Skeletal muscle satellite cell (primary cell): ENCODE data around the gene SORBS1.

Experiments
- H3K27me3 ChIP-seq: 2 replicates; pipeline ENCODE4 v1.7.0; 2013; ENCODE audit warnings: low read length; ENCODE audit not compliant: control insufficient read depth, insufficient read depth
- H3K36me3 ChIP-seq: 2 replicates; pipeline ENCODE4 v1.7.0; 2013; ENCODE audit warnings: mild to moderate bottlenecking, control low read depth, low read length; ENCODE audit not compliant: insufficient read depth
- H3K4me1 ChIP-seq: 2 replicates; pipeline ENCODE4 v1.7.0; 2013; ENCODE audit warnings: low read length; ENCODE audit not compliant: control insufficient read depth, insufficient read depth
- H3K4me2 ChIP-seq: 2 replicates; pipeline ENCODE4 v1.7.0; 2013; ENCODE audit warnings: mild to moderate bottlenecking, low read length
- H3K4me3 ChIP-seq: 2 replicates; pipeline ENCODE4 v1.7.0; 2013; ENCODE audit warnings: low read length
- H3K9ac ChIP-seq: 2 replicates; pipeline ENCODE4 v1.7.0; 2013; ENCODE audit warnings: mild to moderate bottlenecking, low read depth, low read length, moderate library complexity
- H3K9me3 ChIP-seq: replicated peaks from 2 replicates; pipeline ENCODE4 v1.7.0; 2013; ENCODE audit warnings: mild to moderate bottlenecking, control low read depth, low read length

SORBS1 gene

GRCh38 chr10:95295031-95295755 lies 266.0 kb downstream of the SORBS1 start:
- no peaks in the 10 kb centered on the region for H3K36me3 ChIP-seq
- no peak overlapping the region for H3K9ac ChIP-seq
- peak overlapping the region; percentile 81 for H3K4me2 ChIP-seq
- peaks cover 26% of the 10 kb centered on the region for H3K27me3 ChIP-seq
- H3K4me1 ChIP-seq, result no peaks in the 10 kb centered on the region
- no peaks in the 10 kb centered on the region for H3K9me3 ChIP-seq
- H3K4me3 ChIP-seq, result peak overlapping the region; percentile 62

- Histone ChIP-seq H3K27me3 (peaks cover 36% of the 10 kb centered on the region), H3K4me1 (peaks cover 9% of the 10 kb centered on the region), H3K36me3 (no peaks in the 10 kb centered on the region), H3K9me3 (no peaks in the 10 kb centered on the region), H3K9ac (no peak overlapping the region), H3K4me2 (no peak overlapping the region), H3K4me3 (no peak overlapping the region)
Observed at GRCh38 chr10:95293631-95294030, 267.5 kb downstream of the SORBS1 start.

- Histone ChIP-seq H3K36me3 (no peaks in the 10 kb centered on the region), H3K27me3 (peaks cover 41% of the 10 kb centered on the region), H3K9me3 (no peaks in the 10 kb centered on the region), H3K4me1 (peaks cover 9% of the 10 kb centered on the region), H3K4me2 (peak overlapping the region; percentile 93), H3K4me3 (peak overlapping the region; percentile 88), H3K9ac (peak overlapping the region; percentile 49)
Observed at GRCh38 chr10:95291365-95292039, 269.7 kb downstream of the SORBS1 start.

GRCh38 chr10:95290461-95291364 lies 270.5 kb downstream of the SORBS1 start, which contains the start of gene PDLIM1:
PDLIM1 (minus strand) TSS chr10:95291003; CDS start chr10:95290915, 88 bp downstream.
- H3K36me3 ChIP-seq, result no peaks in the 10 kb centered on the region
- H3K9me3 ChIP-seq, result no peaks in the 10 kb centered on the region
- H3K4me3 ChIP-seq, result peak within 1 kb of the TSS; percentile 88
- peaks cover 38% of the 10 kb centered on the region for H3K27me3 ChIP-seq
- peak within 1 kb of the TSS; percentile 93 for H3K4me2 ChIP-seq
- H3K9ac ChIP-seq, result peak within 1 kb of the TSS; percentile 84
- peaks cover 9% of the 10 kb centered on the region for H3K4me1 ChIP-seq

- Histone ChIP-seq H3K4me1 (peaks cover 9% of the 10 kb centered on the region), H3K27me3 (peaks cover 36% of the 10 kb centered on the region), H3K9ac (peak overlapping the region; percentile 84), H3K9me3 (no peaks in the 10 kb centered on the region), H3K36me3 (no peaks in the 10 kb centered on the region), H3K4me3 (peak overlapping the region; percentile 88), H3K4me2 (peak overlapping the region; percentile 93)
Observed at GRCh38 chr10:95289921-95290421, 271.2 kb downstream of the SORBS1 start.

- peaks cover 9% of the 10 kb centered on the region for H3K4me1 ChIP-seq
- H3K4me3 ChIP-seq, result peak overlapping the region; percentile 88
- no peaks in the 10 kb centered on the region for H3K36me3 ChIP-seq
- peaks cover 34% of the 10 kb centered on the region for H3K27me3 ChIP-seq
- no peaks in the 10 kb centered on the region for H3K9me3 ChIP-seq
- H3K9ac ChIP-seq, result peak overlapping the region; percentile 84
- peak overlapping the region; percentile 93 for H3K4me2 ChIP-seq
Observed at GRCh38 chr10:95289003-95289920, 271.9 kb downstream of the SORBS1 start.

GRCh38 chr10:95288303-95288702 lies 272.9 kb downstream of the SORBS1 start:
- Histone ChIP-seq H3K36me3 (no peaks in the 10 kb centered on the region), H3K9me3 (no peaks in the 10 kb centered on the region), H3K27me3 (peaks cover 34% of the 10 kb centered on the region), H3K9ac (no peak overlapping the region), H3K4me3 (no peak overlapping the region), H3K4me2 (no peak overlapping the region), H3K4me1 (peaks cover 9% of the 10 kb centered on the region)

GRCh38 chr10:95287281-95287680 lies 273.9 kb downstream of the SORBS1 start:
- Histone ChIP-seq H3K4me2 (no peak overlapping the region), H3K27me3 (peaks cover 34% of the 10 kb centered on the region), H3K9ac (no peak overlapping the region), H3K36me3 (no peaks in the 10 kb centered on the region), H3K4me1 (peaks cover 9% of the 10 kb centered on the region), H3K4me3 (no peak overlapping the region), H3K9me3 (no peaks in the 10 kb centered on the region)

GRCh38 chr10:95286707-95287106 lies 274.5 kb downstream of the SORBS1 start:
- no peak overlapping the region for H3K4me2 ChIP-seq
- H3K9ac ChIP-seq, result no peak overlapping the region
- peaks cover 9% of the 10 kb centered on the region for H3K4me1 ChIP-seq
- no peaks in the 10 kb centered on the region for H3K36me3 ChIP-seq
- no peaks in the 10 kb centered on the region for H3K9me3 ChIP-seq
- H3K4me3 ChIP-seq, result no peak overlapping the region
- H3K27me3 ChIP-seq, result peaks cover 32% of the 10 kb centered on the region

- no peak overlapping the region for H3K4me2 ChIP-seq
- H3K36me3 ChIP-seq, result no peaks in the 10 kb centered on the region
- no peak overlapping the region for H3K9ac ChIP-seq
- H3K9me3 ChIP-seq, result no peaks in the 10 kb centered on the region
- no peak overlapping the region for H3K4me3 ChIP-seq
- peaks cover 25% of the 10 kb centered on the region for H3K27me3 ChIP-seq
- peaks cover 9% of the 10 kb centered on the region for H3K4me1 ChIP-seq
Observed at GRCh38 chr10:95285556-95285955, 275.6 kb downstream of the SORBS1 start.
